HG03039 (cell line): ENCODE measurements around the gene REEP1.

ENCODE experiments used
- ATAC-seq: cut with Tn5 transposase; IDR thresholded peaks from one replicate; pipeline ENCODE4 v1.9.1; 2021; ENCODE audit warnings: mild to moderate bottlenecking, moderate library complexity; ENCODE audit not compliant: unreplicated experiment

Gene REEP1

DNA sequence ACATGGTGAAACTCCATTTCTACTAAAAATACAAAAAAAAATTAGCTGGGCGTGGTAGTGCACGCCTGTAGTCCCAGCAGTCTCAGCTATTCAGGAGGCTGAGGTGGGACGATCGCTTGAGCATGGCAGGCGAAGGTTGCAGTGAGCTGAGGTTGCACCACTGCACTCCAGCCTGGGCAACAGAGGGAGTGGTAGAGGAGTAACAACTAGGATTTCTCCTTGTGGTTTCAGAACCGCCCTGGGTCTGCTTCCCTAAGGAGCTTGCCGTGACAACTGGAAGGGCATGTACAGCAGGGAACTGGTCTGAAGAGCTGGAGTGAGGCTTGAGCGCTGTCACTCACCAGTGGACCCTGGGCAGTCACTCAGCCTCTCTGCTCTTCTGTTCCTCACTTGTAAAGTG is 29.1 kb downstream of the REEP1 start:
- ATAC-seq = no peak

- no peak for ATAC-seq
Observed at GRCh38 chr2:86307431-86307830, 30.0 kb downstream of the REEP1 start.

DNA sequence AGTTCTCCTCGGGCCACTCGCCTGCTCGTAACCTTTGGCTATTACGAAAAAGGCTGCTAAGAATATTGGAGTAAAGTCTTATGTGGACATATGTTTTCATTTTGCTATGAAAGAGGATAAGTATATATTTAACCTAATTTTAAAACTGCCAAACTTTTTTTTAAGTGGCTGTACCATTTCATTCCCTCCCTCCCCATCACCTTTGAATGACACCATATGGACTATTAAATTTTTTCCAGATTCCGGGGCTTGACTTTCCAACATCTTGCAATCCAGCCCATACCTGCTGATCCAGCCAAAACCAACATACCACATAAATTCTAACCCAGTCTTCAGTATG is 31.5 kb downstream of the REEP1 start:
- ATAC-seq = no peak

GRCh38 chr2:86305195-86305914 is 32.1 kb downstream of the REEP1 start:
- ATAC-seq = no peak

GRCh38 chr2:86304416-86304815 is 33.0 kb downstream of the REEP1 start:
- ATAC-seq = no peak

GRCh38 chr2:86302320-86302719 is 35.1 kb downstream of the REEP1 start:
- no peak for ATAC-seq

GRCh38 chr2:86301711-86302202 is 35.7 kb downstream of the REEP1 start:
- ATAC-seq = no peak

- ATAC-seq = no peak
Observed at GRCh38 chr2:86301009-86301408, 36.4 kb downstream of the REEP1 start.

DNA sequence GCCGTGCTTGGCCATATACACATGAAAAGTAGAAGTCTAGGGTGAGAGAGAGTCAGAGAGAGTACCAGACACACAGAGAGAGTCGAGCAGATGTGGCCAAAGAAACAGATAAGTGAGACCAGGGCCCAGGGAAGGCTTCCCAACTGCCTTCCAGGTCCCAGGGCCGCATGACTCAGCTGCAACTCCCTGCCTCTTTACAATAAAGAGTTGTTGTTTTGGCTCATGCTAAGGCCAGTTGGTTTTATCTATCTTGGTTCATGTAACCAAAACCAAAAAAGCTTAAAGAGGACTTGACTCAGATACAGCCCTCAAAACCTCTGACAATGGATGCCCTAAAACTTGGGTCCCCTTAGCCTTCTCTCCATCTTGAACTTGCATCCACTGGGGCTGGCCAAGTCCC is 36.9 kb downstream of the REEP1 start:
- ATAC-seq = no peak

- no peak for ATAC-seq
Observed at GRCh38 chr2:86298411-86299390, 38.7 kb downstream of the REEP1 start.

GRCh38 chr2:86297382-86298147 is 39.9 kb downstream of the REEP1 start:
- ATAC-seq = no peak

DNA sequence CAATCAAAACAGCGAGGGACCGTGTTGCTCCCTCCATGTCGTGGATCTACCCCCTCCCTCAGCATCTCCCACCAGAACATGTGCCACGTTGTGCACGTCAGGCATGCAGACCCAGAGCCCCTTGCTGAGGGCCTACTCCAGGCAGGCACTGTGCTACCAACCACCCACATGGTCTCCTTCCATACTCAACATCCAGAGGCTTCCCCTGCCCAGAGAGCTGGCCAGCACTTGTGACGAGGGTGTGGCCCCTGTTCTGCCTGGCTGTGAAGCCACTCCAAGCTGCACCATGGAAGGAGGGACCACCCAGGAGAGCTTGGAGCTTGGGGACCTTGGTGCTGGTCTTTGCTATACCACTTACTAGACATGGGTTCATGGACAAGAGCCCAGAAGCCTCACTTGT is 40.5 kb downstream of the REEP1 start:
- no peak for ATAC-seq

- no peak for ATAC-seq
Observed at GRCh38 chr2:86295066-86295465, 42.4 kb downstream of the REEP1 start.

GRCh38 chr2:86293612-86294011 is 43.8 kb downstream of the REEP1 start:
- no peak for ATAC-seq

GRCh38 chr2:86292571-86293515 is 44.6 kb downstream of the REEP1 start:
- no peak for ATAC-seq

GRCh38 chr2:86291328-86291662 is 46.1 kb downstream of the REEP1 start:
- ATAC-seq = no peak

DNA sequence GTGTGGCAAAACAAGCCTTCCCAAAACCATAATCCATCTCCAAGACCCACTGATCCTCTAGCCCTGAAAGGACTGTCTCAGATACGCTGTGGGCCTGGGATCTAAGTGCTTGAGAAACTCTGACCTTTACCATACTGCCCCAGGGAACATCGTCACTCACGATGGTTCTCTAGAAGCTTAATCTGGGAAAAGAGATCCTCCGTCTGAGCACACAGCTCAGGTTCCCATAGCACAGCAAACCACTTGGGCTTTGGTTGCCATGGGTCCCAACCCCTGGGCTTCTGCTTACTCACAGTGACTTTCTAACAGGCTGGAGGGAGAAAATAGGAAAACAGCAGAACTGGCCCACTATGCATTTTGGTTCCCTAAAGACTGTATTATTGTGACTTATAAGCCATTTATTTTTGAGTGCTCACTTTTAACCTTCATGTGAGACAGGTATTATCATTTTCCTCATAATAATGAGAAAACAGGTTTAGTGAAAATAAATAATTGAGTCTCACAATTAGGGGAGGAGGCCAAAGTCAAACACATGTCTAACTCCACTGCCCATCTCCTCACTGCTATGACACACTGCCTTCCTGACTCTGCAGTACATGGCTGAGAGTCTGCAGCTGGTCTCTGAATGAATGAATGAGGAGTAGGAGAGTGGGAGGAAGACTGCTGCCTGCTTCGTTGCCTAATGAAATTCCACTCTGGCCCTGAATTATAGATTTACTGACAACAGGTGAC is 46.7 kb downstream of the REEP1 start:
- no peak for ATAC-seq

DNA sequence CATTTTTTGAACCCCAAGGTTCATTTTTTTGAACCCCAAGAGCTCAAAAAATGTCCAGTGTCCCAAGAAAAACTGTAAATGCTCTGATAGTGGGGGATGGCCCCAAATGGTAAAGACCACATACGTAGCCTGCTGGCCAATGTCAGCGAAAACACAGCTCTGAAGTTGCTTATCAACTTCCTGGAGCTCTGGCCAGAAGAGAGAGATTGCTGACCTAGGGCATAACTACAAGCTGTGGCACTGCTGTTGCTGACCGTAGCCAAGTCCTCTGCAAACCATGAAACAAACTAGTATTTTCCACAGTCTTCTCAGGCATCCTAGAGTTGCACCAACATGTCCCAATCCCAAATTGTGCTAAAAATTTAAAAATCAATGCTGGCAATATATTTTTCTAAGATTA is 50.9 kb downstream of the REEP1 start:
- no peak for ATAC-seq

- ATAC-seq = no peak
Observed at GRCh38 chr2:86285981-86286380, 51.4 kb downstream of the REEP1 start.

DNA sequence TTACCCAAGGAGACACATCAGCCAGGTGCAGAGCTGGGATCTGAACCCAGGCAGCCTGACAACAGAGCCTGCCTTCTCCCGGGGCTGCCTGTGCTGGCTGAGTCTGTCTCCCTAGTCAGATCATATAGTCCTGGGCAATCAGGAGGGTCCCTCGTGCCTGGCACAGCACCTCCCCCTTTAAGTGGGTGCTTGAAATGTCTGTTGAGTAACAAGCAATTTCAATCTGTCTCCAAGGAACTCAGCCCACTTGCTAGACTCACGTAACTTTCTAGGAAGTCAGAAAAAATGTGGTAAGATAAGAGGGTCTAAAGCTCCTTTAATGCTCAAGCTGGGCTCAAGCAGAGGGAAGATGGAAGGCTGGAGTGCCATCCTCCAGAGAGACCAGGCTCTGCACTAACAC is 51.9 kb downstream of the REEP1 start:
- ATAC-seq = no peak
